Measurements from ENCODE around the gene EIF4B. TPM values are rescaled to one million over a fixed set of nuclear protein-coding genes. Genes with fewer than 3 reads are reported as not detected.

EIF4B gene
- total RNA-seq, 3 donors from 2014 or later (not counting 1 experiment from before 2014, with no cell fraction given): 505 to 537 (median 518) TPM

- H3K27ac Mint-ChIP-seq: no peak overlapping the region
Observed at GRCh38 chr12:53061404-53062010, 55.3 kb downstream of the EIF4B start.

GRCh38 chr12:53062011-53062961 is 56.0 kb downstream of the EIF4B start:
- Mint-ChIP-seq H3K9me3 (no peaks in the 10 kb centered on the region), H3K36me3 (no peaks in the 10 kb centered on the region), H3K4me3 (no peak overlapping the region), H3K27me3 (ENCODE audit: low read depth in 2 of 2) (peaks cover 0 to 2% of the 10 kb centered on the region in 2 donors), H3K4me1 (peaks cover 0 to 14% of the 10 kb centered on the region in 2 donors), H3K27ac (no peak overlapping the region)
- ATAC-seq: no peak
- Histone ChIP-seq H3K27me3 (ENCODE audit: control insufficient read depth, insufficient read depth, low read length) (no peaks in the 10 kb centered on the region), H3K27ac (ENCODE audit: low read length) (no peak overlapping the region), H3K9me3 (ENCODE audit: control insufficient read depth, insufficient read depth, low read length) (no peaks in the 10 kb centered on the region), H3K36me3 (ENCODE audit: control insufficient read depth, insufficient read depth, low read length) (peaks cover 31% of the 10 kb centered on the region), H3K4me1 (ENCODE audit: control insufficient read depth, insufficient read depth, low read length) (no peaks in the 10 kb centered on the region), H3K4me3 (ENCODE audit: low read length) (no peak overlapping the region)
- intact Hi-C loops (cut with micrococcal nuclease): loop anchor here (10.0 kb wide), 1 partner anchor 283 kb away; no protein-coding TSS in a partner anchor
- WGBS (ENCODE audit: insufficient coverage): 83% methylated on average over 18 of the region's 20 CpGs
- no peak for DNase-seq
- no peak for TF ChIP-seq CTCF (IDR thresholded peaks at IDR 0.05)

More at GRCh38 chr12:53061404-53062010, 55.3 kb downstream of the EIF4B start:
- TF ChIP-seq CTCF (IDR thresholded peaks at IDR 0.05): no peak
- intact Hi-C loops (cut with micrococcal nuclease): loop anchor here (10.0 kb wide), 1 partner anchor 283 kb away; no protein-coding TSS in a partner anchor
- Histone ChIP-seq H3K27ac (ENCODE audit: low read length) (no peak overlapping the region), H3K4me1 (ENCODE audit: control insufficient read depth, insufficient read depth, low read length) (no peaks in the 10 kb centered on the region), H3K36me3 (ENCODE audit: control insufficient read depth, insufficient read depth, low read length) (peaks cover 25% of the 10 kb centered on the region), H3K27me3 (ENCODE audit: control insufficient read depth, insufficient read depth, low read length) (no peaks in the 10 kb centered on the region), H3K4me3 (ENCODE audit: low read length) (no peak overlapping the region), H3K9me3 (ENCODE audit: control insufficient read depth, insufficient read depth, low read length) (no peaks in the 10 kb centered on the region)
- H3K27me3 Mint-ChIP-seq (ENCODE audit: low read depth in 2 of 2): peaks cover 0 to 2% of the 10 kb centered on the region in 2 donors
- no peaks in the 10 kb centered on the region for H3K36me3 Mint-ChIP-seq
- no peaks in the 10 kb centered on the region for H3K9me3 Mint-ChIP-seq
- H3K4me1 Mint-ChIP-seq: peaks cover 2 to 14% of the 10 kb centered on the region in 2 donors
- 85% methylated on average over 5 of the region's 5 CpGs for WGBS (ENCODE audit: insufficient coverage)
- H3K4me3 Mint-ChIP-seq: no peak overlapping the region
- DNase-seq (no peak), ATAC-seq (peak in 1 of 3 donors; percentile 11)

- Mint-ChIP-seq H3K27ac (no peak overlapping the region), H3K9me3 (no peaks in the 10 kb centered on the region), H3K36me3 (no peaks in the 10 kb centered on the region), H3K27me3 (ENCODE audit: low read depth in 2 of 2) (peaks cover 0 to 2% of the 10 kb centered on the region in 2 donors), H3K4me1 (peaks cover 0 to 14% of the 10 kb centered on the region in 2 donors), H3K4me3 (no peak overlapping the region)
- H3K9me3 ChIP-seq (ENCODE audit: control insufficient read depth, insufficient read depth, low read length): no peaks in the 10 kb centered on the region
- no peak for TF ChIP-seq CTCF (IDR thresholded peaks at IDR 0.05)
- DNase-seq (no peak), ATAC-seq (no peak)
- H3K4me1 ChIP-seq (ENCODE audit: control insufficient read depth, insufficient read depth, low read length): no peaks in the 10 kb centered on the region
- H3K27me3 ChIP-seq (ENCODE audit: control insufficient read depth, insufficient read depth, low read length): no peaks in the 10 kb centered on the region
- H3K4me3 ChIP-seq (ENCODE audit: low read length): no peak overlapping the region
- H3K27ac ChIP-seq (ENCODE audit: low read length): no peak overlapping the region
- WGBS (ENCODE audit: insufficient coverage): 92% methylated on average over 14 of the region's 14 CpGs
- peaks cover 34% of the 10 kb centered on the region for H3K36me3 ChIP-seq (ENCODE audit: control insufficient read depth, insufficient read depth, low read length)
- intact Hi-C loops (cut with micrococcal nuclease): loop anchor here (10.0 kb wide), 1 partner anchor 282 kb away; no protein-coding TSS in a partner anchor
Observed at GRCh38 chr12:53062977-53063707, 56.9 kb downstream of the EIF4B start.

All from natural killer cell (primary cell).